ENCODE measurements around the gene PILRB.
"Not testable (repeated sequence)": the region's sequence is repeated elsewhere in the genome, so short reads cannot be mapped to it uniquely, and the experiment has no call there.

DNA sequence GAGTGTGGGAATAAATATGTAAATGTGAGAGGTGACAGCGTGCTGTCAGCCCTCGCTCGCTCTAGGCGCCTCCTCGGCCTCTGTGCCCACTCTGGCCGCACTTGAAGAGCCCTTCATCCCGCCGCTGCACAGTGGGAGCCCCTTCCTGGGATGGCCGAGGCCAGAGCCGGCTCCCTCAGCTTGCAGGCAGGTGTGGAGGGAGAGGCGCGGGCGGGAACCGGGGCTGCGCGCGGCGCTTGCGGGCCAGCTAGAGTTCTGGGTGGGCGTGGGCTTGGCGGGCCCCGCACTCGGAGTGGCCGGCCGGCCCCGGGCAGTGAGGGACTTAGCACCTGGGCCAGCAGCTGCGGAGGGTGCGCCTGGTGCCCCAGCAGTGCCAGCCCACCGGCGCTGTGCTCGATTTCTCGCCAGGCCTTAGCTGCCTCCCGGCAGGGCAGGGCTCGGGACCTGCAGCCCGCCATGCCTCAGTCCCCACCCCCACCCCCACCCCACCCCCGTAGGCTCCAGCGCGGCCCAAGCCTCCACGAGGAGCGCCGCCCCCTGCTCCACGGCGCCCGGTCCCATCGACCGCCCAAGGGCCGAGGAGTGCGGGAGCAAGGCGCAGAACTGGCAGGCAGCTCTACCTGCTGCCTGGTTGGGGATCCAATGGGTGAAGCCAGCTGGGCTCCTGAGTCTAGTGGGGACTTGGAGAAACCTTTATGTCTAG lies 23.8 kb downstream of the PILRB start:
- not testable (repeated sequence) for TF ChIP-seq POLR2A (IDR thresholded peaks at IDR 0.05; ENCODE audit: low read depth, low read length); POLR2AphosphoS5 (IDR thresholded peaks at IDR 0.05; ENCODE audit: low read depth, low read length); TAF1 (IDR thresholded peaks at IDR 0.05; ENCODE audit: borderline replicate concordance, low read depth, low read length)

Measured in GM12892 (cell line).